ENCODE data around the gene TNFRSF18.

The TNFRSF18 gene

GRCh38 chr1:1208713-1209433, 2.5 kb upstream of the TNFRSF18 start:
- Histone ChIP-seq H3K4me3 (replicated peaks; ENCODE audit: low read depth, low read length) (no peak overlapping the region), H3K27me3 (replicated peaks; ENCODE audit: control insufficient read depth, insufficient read depth, low read length) (no peaks in the 10 kb centered on the region; the same call in 1 of the 2 replicates), H3K36me3 (ENCODE audit: control insufficient read depth, insufficient read depth, low read length) (no peaks in the 10 kb centered on the region)
- no peak for TF ChIP-seq CTCF (IDR thresholded peaks at IDR 0.05; ENCODE audit: insufficient read depth, low read length, poor library complexity, severe bottlenecking)
- DNase-seq (ENCODE audit: extremely low read depth, insufficient read length) = peak; percentile 41

- H3K4me3 ChIP-seq (replicated peaks; ENCODE audit: low read depth, low read length) = no peak overlapping the region
- TF ChIP-seq CTCF (IDR thresholded peaks at IDR 0.05; ENCODE audit: insufficient read depth, low read length, poor library complexity, severe bottlenecking) = no peak
- no peaks in the 10 kb centered on the region for H3K36me3 ChIP-seq (ENCODE audit: control insufficient read depth, insufficient read depth, low read length)
- peak; percentile 3 for DNase-seq (ENCODE audit: extremely low read depth, insufficient read length)
- H3K27me3 ChIP-seq (replicated peaks; ENCODE audit: control insufficient read depth, insufficient read depth, low read length) = no peaks in the 10 kb centered on the region; the same call in 1 of the 2 replicates
Measured at GRCh38 chr1:1207571-1207892, 1.1 kb upstream of the TNFRSF18 start.

GRCh38 chr1:1206966-1207531, 657 bp upstream of the TNFRSF18 start:
- Histone ChIP-seq H3K36me3 (ENCODE audit: control insufficient read depth, insufficient read depth, low read length) (no peaks in the 10 kb centered on the region), H3K4me3 (replicated peaks; ENCODE audit: low read depth, low read length) (no peak overlapping the region), H3K27me3 (replicated peaks; ENCODE audit: control insufficient read depth, insufficient read depth, low read length) (no peaks in the 10 kb centered on the region; the same call in 1 of the 2 replicates)
- peak; percentile 29 for DNase-seq (ENCODE audit: extremely low read depth, insufficient read length)
- peak; percentile 14 for TF ChIP-seq CTCF (IDR thresholded peaks at IDR 0.05; ENCODE audit: insufficient read depth, low read length, poor library complexity, severe bottlenecking)

GRCh38 chr1:1205769-1206375, 520 bp downstream of the TNFRSF18 start:
- no peak for TF ChIP-seq CTCF (IDR thresholded peaks at IDR 0.05; ENCODE audit: insufficient read depth, low read length, poor library complexity, severe bottlenecking)
- Histone ChIP-seq H3K4me3 (replicated peaks; ENCODE audit: low read depth, low read length) (peak overlapping the region; percentile 41), H3K27me3 (replicated peaks; ENCODE audit: control insufficient read depth, insufficient read depth, low read length) (no peaks in the 10 kb centered on the region; the same call in 1 of the 2 replicates), H3K36me3 (ENCODE audit: control insufficient read depth, insufficient read depth, low read length) (no peaks in the 10 kb centered on the region)
- peak; percentile 18 for DNase-seq (ENCODE audit: extremely low read depth, insufficient read length)

- peak; percentile 8 for DNase-seq (ENCODE audit: extremely low read depth, insufficient read length)
- H3K36me3 ChIP-seq (ENCODE audit: control insufficient read depth, insufficient read depth, low read length) = no peaks in the 10 kb centered on the region
- H3K27me3 ChIP-seq (replicated peaks; ENCODE audit: control insufficient read depth, insufficient read depth, low read length) = no peaks in the 10 kb centered on the region; the same call in 1 of the 2 replicates
- no peak overlapping the region; the same call in 1 of the 2 replicates for H3K4me3 ChIP-seq (replicated peaks; ENCODE audit: low read depth, low read length)
- TF ChIP-seq CTCF (IDR thresholded peaks at IDR 0.05; ENCODE audit: insufficient read depth, low read length, poor library complexity, severe bottlenecking) = no peak
Measured at GRCh38 chr1:1204998-1205768, 1.2 kb downstream of the TNFRSF18 start.
